Neural cell (in vitro differentiated cells): ENCODE measurements around the gene ZNF891. TPM values are rescaled to one million over a fixed set of nuclear protein-coding genes. Genes with fewer than 3 reads are reported as not detected.

Experiments
- H2AFZ ChIP-seq: fragments of 200-600, 300-800 bp; sonication (generic), shearing (Covaris generic); 2 replicates; pipeline ENCODE4 v1.6.0; 2014; ENCODE audit warnings: low read depth, mild to moderate bottlenecking, antibody characterized with exemption, low read length, moderate library complexity
- H3F3A ChIP-seq: fragments of 200-600 bp; shearing (Covaris generic); 2 replicates; pipeline ENCODE4 v1.6.1; 2016; ENCODE audit warnings: mild to moderate bottlenecking, moderate library complexity, mixed read lengths, antibody characterized with exemption, low read length; ENCODE audit not compliant: insufficient read depth, poor library complexity, severe bottlenecking
- H3K27ac ChIP-seq: fragments of 200-600, 300-800 bp; sonication (generic), shearing (Covaris generic); 2 replicates; pipeline ENCODE4 v1.5.1; 2014; ENCODE audit warnings: mild to moderate bottlenecking, low read length, moderate library complexity
- H3K27me3 ChIP-seq: fragments of 300-800, 200-600 bp; sonication (generic), shearing (Covaris generic); 2 replicates; pipeline ENCODE4 v1.6.0; 2014; ENCODE audit warnings: mild to moderate bottlenecking, low read depth, low read length, moderate library complexity; ENCODE audit not compliant: insufficient read depth
- H3K36me3 ChIP-seq: fragments of 300-800, 200-600 bp; sonication (generic), shearing (Covaris generic); 2 replicates; pipeline ENCODE4 v1.5.1; 2014; ENCODE audit warnings: mild to moderate bottlenecking, antibody characterized with exemption, low read length, moderate library complexity; ENCODE audit not compliant: insufficient read depth
- H3K4me2 ChIP-seq: fragments of 300-800, 200-600 bp; sonication (generic), shearing (Covaris generic); 2 replicates; pipeline ENCODE4 v1.6.0; 2014; ENCODE audit warnings: mild to moderate bottlenecking, low read length
- H3K4me3 ChIP-seq: fragments of 300-800, 200-600 bp; sonication (generic), shearing (Covaris generic); 2 replicates; pipeline ENCODE4 v1.5.1; 2014; ENCODE audit warnings: mild to moderate bottlenecking, low read length, moderate library complexity
- H3K79me2 ChIP-seq: fragments of 200-600 bp; shearing (Covaris generic); replicated peaks from 2 replicates; pipeline ENCODE4 v1.6.0; 2014; ENCODE audit warnings: mild to moderate bottlenecking, low read length, moderate library complexity; ENCODE audit not compliant: insufficient read depth
- H3K9ac ChIP-seq: fragments of 300-800, 200-600 bp; sonication (generic), shearing (Covaris generic); 2 replicates; pipeline ENCODE4 v1.6.1; 2016; ENCODE audit warnings: mild to moderate bottlenecking, low read length, mixed read lengths
- H3K9me2 ChIP-seq: fragments of 200-600 bp; shearing (Covaris generic); 2 replicates; pipeline ENCODE4 v1.6.1; 2016; ENCODE audit warnings: mild to moderate bottlenecking, low read length, mixed read lengths; ENCODE audit not compliant: insufficient read depth
- H3K9me3 ChIP-seq: fragments of 200-600, 300-800 bp; sonication (generic), shearing (Covaris generic); 2 replicates; pipeline ENCODE4 v1.6.1; 2016; ENCODE audit warnings: mild to moderate bottlenecking, mixed run types, low read length, moderate library complexity, mixed read lengths
- H4K20me1 ChIP-seq: fragments of 200-600 bp; shearing (Covaris generic); 2 replicates; pipeline ENCODE4 v1.6.1; 2016; ENCODE audit warnings: mild to moderate bottlenecking, mixed run types; ENCODE audit not compliant: insufficient read depth
- CTCF ChIP-seq: fragments of 450-650 bp; IDR thresholded peaks from 2 replicates; pipeline ENCODE4 v1.5.1; 2014; ENCODE audit warnings: antibody characterized with exemption, mild to moderate bottlenecking, moderate library complexity; ENCODE audit not compliant: poor library complexity, severe bottlenecking
- EP300 ChIP-seq: fragments of 450-650 bp; conservative IDR thresholded peaks from 2 replicates; pipeline ENCODE4 v1.6.1; 2014; ENCODE audit warnings: antibody characterized with exemption, mild to moderate bottlenecking, moderate library complexity; ENCODE audit not compliant: poor library complexity, severe bottlenecking
- EZH2 ChIP-seq: fragments of 200-600, 300-800 bp; shearing (Covaris generic), sonication (generic); IDR thresholded peaks from 2 replicates; pipeline ENCODE4 v1.6.1; 2014; ENCODE audit warnings: antibody characterized with exemption, low read length, borderline replicate concordance, mild to moderate bottlenecking; ENCODE audit not compliant: insufficient read depth, poor library complexity, severe bottlenecking
- MXI1 ChIP-seq: fragments of 450-650 bp; conservative IDR thresholded peaks from 2 replicates; pipeline ENCODE4 v1.6.1; 2014; ENCODE audit warnings: antibody characterized with exemption, mild to moderate bottlenecking; ENCODE audit not compliant: poor library complexity, severe bottlenecking
- POLR2AphosphoS5 ChIP-seq: IDR thresholded peaks from 2 replicates; pipeline ENCODE4 v1.6.1; 2012
- RAD21 ChIP-seq: fragments of 450-650 bp; conservative IDR thresholded peaks from 2 replicates; pipeline ENCODE4 v1.6.1; 2014; ENCODE audit warnings: antibody characterized with exemption, mild to moderate bottlenecking, moderate library complexity
- REST ChIP-seq: IDR thresholded peaks from 2 replicates; pipeline ENCODE4 v1.6.1; 2012; ENCODE audit warnings: borderline replicate concordance
- SMC3 ChIP-seq: fragments of 450-650 bp; conservative IDR thresholded peaks from 2 replicates; pipeline ENCODE4 v1.6.1; 2014; ENCODE audit warnings: antibody characterized with exemption, mild to moderate bottlenecking, moderate library complexity; ENCODE audit not compliant: poor library complexity
- TAF1 ChIP-seq: IDR thresholded peaks from 2 replicates; pipeline ENCODE4 v1.6.1; 2012; ENCODE audit warnings: low read depth
- polyA plus RNA-seq: library from polyadenylated mRNA; depleted of rRNA; stranded (reverse); fragments of >200 nt; gene quantifications from 2 replicates; pipeline ENCODE4 v1.2.3, GENCODE V29; 2014

The ZNF891 gene
- polyA plus RNA-seq, 1 donor from 2014 or later = 9.4 TPM

GRCh38 chr12:133120385-133121191, 9.5 kb downstream of the ZNF891 start:
- H3K9ac ChIP-seq = no peak overlapping the region
- H3K4me2 ChIP-seq = no peak overlapping the region
- peaks cover 50% of the 10 kb centered on the region for H3K36me3 ChIP-seq
- peaks cover 34% of the 10 kb centered on the region for H3K79me2 ChIP-seq
- H3F3A ChIP-seq = no peaks in the 10 kb centered on the region
- H2AFZ ChIP-seq = no peak overlapping the region
- peaks cover 67% of the 10 kb centered on the region for H3K9me3 ChIP-seq
- no peaks in the 10 kb centered on the region for H3K27me3 ChIP-seq
- no peaks in the 10 kb centered on the region for H4K20me1 ChIP-seq
- H3K4me3 ChIP-seq = no peak overlapping the region
- H3K27ac ChIP-seq = no peak overlapping the region
- no peak for TF ChIP-seq SMC3
- TF ChIP-seq REST = no peak
- no peak for TF ChIP-seq POLR2AphosphoS5
- no peak for TF ChIP-seq EP300
- no peak for TF ChIP-seq MXI1
- TF ChIP-seq CTCF = no peak
- no peak for TF ChIP-seq RAD21
- no peak for TF ChIP-seq TAF1
- TF ChIP-seq EZH2 = no peak
- H3K9me2 ChIP-seq = no peaks in the 10 kb centered on the region

GRCh38 chr12:133108150-133108549, 21.9 kb downstream of the ZNF891 start:
- H3K79me2 ChIP-seq = peaks cover 10% of the 10 kb centered on the region
- peaks cover 68% of the 10 kb centered on the region for H3K9me3 ChIP-seq
- no peaks in the 10 kb centered on the region for H3K27me3 ChIP-seq
- no peak for TF ChIP-seq EZH2
- no peak for TF ChIP-seq REST
- TF ChIP-seq CTCF = no peak
- TF ChIP-seq SMC3 = no peak
- TF ChIP-seq POLR2AphosphoS5 = no peak
- TF ChIP-seq EP300 = no peak
- TF ChIP-seq RAD21 = no peak
- no peak for TF ChIP-seq MXI1
- no peak for TF ChIP-seq TAF1
- no peaks in the 10 kb centered on the region for H4K20me1 ChIP-seq
- H3K36me3 ChIP-seq = peaks cover 66% of the 10 kb centered on the region
- H2AFZ ChIP-seq = no peak overlapping the region
- no peak overlapping the region for H3K4me2 ChIP-seq
- H3F3A ChIP-seq = no peaks in the 10 kb centered on the region
- H3K4me3 ChIP-seq = no peak overlapping the region
- H3K27ac ChIP-seq = no peak overlapping the region
- H3K9me2 ChIP-seq = no peaks in the 10 kb centered on the region
- no peak overlapping the region for H3K9ac ChIP-seq
